SK-N-SH treated with all-trans-retinoic acid at 6 μM for 48 hours (cell line): ENCODE measurements around the gene CDK6.

Experiments
- SNAI2 ChIP-seq: fragments of 250-450 bp; sonication (Bioruptor Pico); IDR thresholded peaks from 2 replicates; pipeline ENCODE4 v1.5.0; 2020; ENCODE audit warnings: mild to moderate bottlenecking, moderate library complexity
- TCF4 ChIP-seq: fragments of 250-450 bp; sonication (Bioruptor Pico); IDR thresholded peaks from 2 replicates; pipeline ENCODE4 v1.8.0; 2021; ENCODE audit warnings: mild to moderate bottlenecking, moderate library complexity, borderline replicate concordance

GRCh38 chr7:92751902-92752901 is 84.2 kb downstream of the CDK6 start:
- TF ChIP-seq SNAI2 (CRISPR knock-in tag) (no peak), TCF4 (no peak)
